HepG2 (cell line): ENCODE results near the gene SPTY2D1. TPM values are rescaled to one million over a fixed set of nuclear protein-coding genes. Genes with fewer than 3 reads are reported as not detected.
A peak's percentile ranks its signal among the peaks of the same experiment; 100 is the strongest.

Source experiments
- ATAC-seq: fragments of 200-7000 bp; cut with Tn5 transposase; 3 replicates; pipeline ENCODE4 v1.9.1; 2020; ENCODE audit warnings: mild to moderate bottlenecking, moderate library complexity
- BruUV-seq: library from RNA; stranded (reverse); fragments of 400-500 nt; replicated peaks from 2 replicates; lab custom pipeline; 2021; lab: Mats Ljungman, UMichigan
- CTCF ChIA-PET: fragments of 300-600 bp; formaldehyde crosslinking; extraction: SDS; loops from one replicate; lab custom pipeline; 2021; ENCODE audit warnings: low total read pairs, inconsistent platforms, low intra/inter-chr PET ratio; lab: Yijun Ruan, JAX
- POLR2A ChIA-PET: fragments of 350-600 bp; sonication (Branson Sonifier 250); formaldehyde crosslinking; loops from one replicate; lab custom pipeline; 2020; ENCODE audit warnings: antibody characterized with exemption, inconsistent platforms; lab: Yijun Ruan, JAX
- DNase-seq: peaks from one replicate; pipeline ENCODE4 v3.0.0-alpha.2; 2015; ENCODE audit warnings: low spot score
- FAIRE-seq: peaks from 3 replicates; lab custom pipeline; 2011; peaks lifted over from hg19 to GRCh38; lab: Jason Lieb, UNC
- H2AFZ ChIP-seq: one replicate; pipeline ENCODE4 v1.6.1; 2011; ENCODE audit warnings: low read length, inconsistent platforms
- H3K27ac ChIP-seq: fragments of 300-600 bp; 3 replicates; pipeline ENCODE4 v1.8.0; 2011; ENCODE audit warnings: mixed run types, mild to moderate bottlenecking, mixed read lengths, low read length, inconsistent platforms; ENCODE audit not compliant: insufficient read depth; ENCODE audit errors: extremely low read length
- H3K27me3 ChIP-seq, 2 experiments: fragments of 200-600 bp in 1 of 2; 2 replicates in 1 of 2; 3 replicates in 1 of 2; pipeline versions ENCODE4 v1.6.0 to v1.8.0; 2011; ENCODE audit warnings: low read length in 2 of 2, mild to moderate bottlenecking in 2 of 2, moderate library complexity in 2 of 2, inconsistent platforms in 1 of 2; ENCODE audit not compliant: insufficient read depth in 2 of 2, control insufficient read depth in 1 of 2
- H3K36me3 ChIP-seq, 2 experiments: fragments of 200-600 bp in 1 of 2; replicated peaks in 1 of 2; 2 replicates in 1 of 2; 3 replicates in 1 of 2; pipeline versions ENCODE4 v1.5.1 to v1.8.0; 2011; ENCODE audit warnings: low read length in 2 of 2, inconsistent platforms in 1 of 2; ENCODE audit not compliant: insufficient read depth in 2 of 2, control insufficient read depth in 1 of 2
- H3K4me1 ChIP-seq: 2 replicates; pipeline ENCODE4 v1.5.1; 2012; ENCODE audit warnings: low read length, inconsistent platforms; ENCODE audit not compliant: insufficient read depth
- H3K4me2 ChIP-seq: 2 replicates; pipeline ENCODE4 v1.6.0; 2011; ENCODE audit warnings: low read depth, low read length, inconsistent platforms
- H3K4me3 ChIP-seq, 3 experiments: fragments of 200-600 bp in 1 of 3; sonication (generic), shearing (Covaris generic) in 1 of 3; replicated peaks in 1 of 3; 2 replicates each; pipeline ENCODE4 v1.5.1; 2011 to 2016; ENCODE audit warnings: low read length in 3 of 3, inconsistent platforms in 2 of 3, low read depth in 2 of 3, mild to moderate bottlenecking in 2 of 3, control low read depth in 1 of 3, mixed read lengths in 1 of 3; ENCODE audit not compliant: insufficient read depth in 1 of 3
- H3K79me2 ChIP-seq: one replicate; pipeline ENCODE4 v1.6.1; 2011; ENCODE audit warnings: low read length, inconsistent platforms; ENCODE audit not compliant: insufficient read depth
- H3K9ac ChIP-seq: 2 replicates; pipeline ENCODE4 v1.6.0; 2011; ENCODE audit warnings: mild to moderate bottlenecking, low read depth, low read length, inconsistent platforms; ENCODE audit not compliant: insufficient read depth
- H3K9me3 ChIP-seq: 2 replicates; pipeline ENCODE4 v1.5.1; 2012; ENCODE audit warnings: mild to moderate bottlenecking, low read length
- H4K20me1 ChIP-seq: 2 replicates; pipeline ENCODE4 v1.6.0; 2011; ENCODE audit warnings: inconsistent platforms, mild to moderate bottlenecking, low read length, moderate library complexity; ENCODE audit not compliant: insufficient read depth
- ESRRA ChIP-seq: sonication (generic); formaldehyde crosslinking; IDR thresholded peaks from 2 replicates; pipeline ENCODE4 v1.5.1; 2020; ENCODE audit warnings: mild to moderate bottlenecking, low read depth, missing genetic modification reagents
- FOXP1 ChIP-seq, 2 experiments: fragments of 450-650 bp in 1 of 2; IDR thresholded peaks; 2 replicates each; pipeline ENCODE4 v1.6.1; 2017 to 2018; ENCODE audit warnings: antibody characterized with exemption in 1 of 2
- KDM1A ChIP-seq: IDR thresholded peaks from 2 replicates; pipeline ENCODE4 v1.6.1; 2016; ENCODE audit warnings: missing compliant biosample characterization
- YY1 ChIP-seq: IDR thresholded peaks from 2 replicates; pipeline ENCODE4 v1.6.1; 2011; ENCODE audit warnings: low read length, low read depth, moderate library complexity, mild to moderate bottlenecking; ENCODE audit not compliant: insufficient read depth, insufficient replicate concordance
- ZNF629 ChIP-seq: sonication (generic); formaldehyde crosslinking; conservative IDR thresholded peaks from 2 replicates; pipeline ENCODE4 v1.5.0; 2020; ENCODE audit warnings: missing genetic modification reagents
- ZNF790 ChIP-seq: sonication (generic); formaldehyde crosslinking; IDR thresholded peaks from 2 replicates; pipeline ENCODE4 v1.8.0; 2022; ENCODE audit warnings: missing genetic modification reagents, mild to moderate bottlenecking, borderline replicate concordance
- WGBS: methylation state at CpG from one replicate; pipeline ENCODE4 v1.1.6; 2017; ENCODE audit warnings: low lambda C conversion rate; 5-methylcytosine and 5-hydroxymethylcytosine counted together
- in situ Hi-C: cut with HindIII; loops from 2 replicates; pipeline ENCODE4 v1.10.0; 2017; ENCODE audit warnings: low pct_unique_long_range_greater_than_20kb; ENCODE audit not compliant: extremely low pct_ligation_motif_present
- intact Hi-C: fragments of 100-400 bp; cut with micrococcal nuclease; formaldehyde crosslinking; loops from one replicate; pipeline ENCODE4 v1.10.0; 2022; ENCODE audit not compliant: unreplicated experiment
- polyA plus RNA-seq, 8 experiments: library from polyadenylated mRNA; depleted of rRNA in 3 of 8; stranded (reverse) in 7 of 8; unstranded in 1 of 8; fragments of >200 nt; fragmentation: Illumina TruSeq in 4 of 8; extraction: Trizol in 4 of 8; gene quantifications; 2 replicates each; pipeline versions ENCODE4 v1.2.1 to v1.2.3, GENCODE V29; 2011 to 2016; ENCODE audit warnings: low read depth in 4 of 8, missing spikeins in 1 of 8, mixed read lengths in 1 of 8; ENCODE audit not compliant: insufficient read depth in 1 of 8
- total RNA-seq, 5 experiments: library from RNA; depleted of rRNA; stranded (reverse); fragments of >200 nt; fragmentation: Illumina TruSeq; extraction: Trizol; gene quantifications; 2 replicates each; pipeline ENCODE4 v1.2.3, GENCODE V29; 2016; ENCODE audit warnings: low read depth in 1 of 5
- TF ChIP-seq, protein P1 (sequence below): sonication (generic); formaldehyde crosslinking; IDR thresholded peaks from 2 replicates; pipeline ENCODE4 v1.4.0; 2020; ENCODE audit warnings: missing genetic modification reagents, borderline replicate concordance
- TF ChIP-seq, protein P2 (sequence below): sonication (generic); formaldehyde crosslinking; IDR thresholded peaks from 2 replicates; pipeline ENCODE4 v1.4.0; 2020; ENCODE audit warnings: mild to moderate bottlenecking, missing genetic modification reagents
- TF ChIP-seq, protein P3 (sequence below): sonication (generic); formaldehyde crosslinking; conservative IDR thresholded peaks from 2 replicates; pipeline ENCODE4 v1.4.0; 2020; ENCODE audit warnings: missing genetic modification reagents
- TF ChIP-seq, protein P4 (sequence below): sonication (generic); formaldehyde crosslinking; IDR thresholded peaks from 2 replicates; pipeline ENCODE4 v1.4.0; 2020; ENCODE audit warnings: missing genetic modification reagents
- TF ChIP-seq, protein P5 (sequence below): sonication (generic); formaldehyde crosslinking; IDR thresholded peaks from 2 replicates; pipeline ENCODE4 v1.4.0; 2020; ENCODE audit warnings: missing genetic modification reagents

SPTY2D1 gene
- total and polyA plus RNA-seq, 2 of the 13 experiments (the other 11 are each of a cell fraction or from before 2014, with no cell fraction given), result 6.9 to 14.8 TPM

DNA sequence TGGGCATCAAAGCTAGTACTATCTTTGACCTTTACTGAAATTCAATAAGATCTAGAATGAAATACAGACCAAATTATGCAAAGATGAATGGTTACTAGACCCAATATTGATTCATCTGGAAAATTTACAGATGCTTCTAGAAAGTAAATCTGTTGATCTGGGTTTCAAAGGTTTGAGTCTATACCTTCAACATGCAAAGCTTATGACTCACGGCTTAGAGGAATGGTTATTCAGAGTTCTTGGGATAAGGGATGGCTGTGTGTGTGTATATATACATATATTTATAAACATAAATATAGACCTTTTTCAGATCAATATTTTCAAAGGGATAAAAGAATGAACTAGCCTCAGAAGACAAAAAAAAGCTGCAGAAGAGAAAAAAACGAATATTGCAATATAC, 1.3 kb downstream of the SPTY2D1 start:
- Histone ChIP-seq H3K9me3 (no peaks in the 10 kb centered on the region), H3K9ac (peak overlapping the region; percentile 85), H2AFZ (no peak overlapping the region), H4K20me1 (no peaks in the 10 kb centered on the region), H3K27ac (no peak overlapping the region), H3K4me2 (peak overlapping the region; percentile 77), H3K4me3 (peak overlapping the region; percentile 80 to 90 (median 84)), H3K36me3 (no peaks in the 10 kb centered on the region), H3K27me3 (no peaks in the 10 kb centered on the region; a peak in 1 of 5 replicates), H3K4me1 (peaks cover 12% of the 10 kb centered on the region), H3K79me2 (peaks cover 55% of the 10 kb centered on the region)
- TF ChIP-seq, protein P1, sequence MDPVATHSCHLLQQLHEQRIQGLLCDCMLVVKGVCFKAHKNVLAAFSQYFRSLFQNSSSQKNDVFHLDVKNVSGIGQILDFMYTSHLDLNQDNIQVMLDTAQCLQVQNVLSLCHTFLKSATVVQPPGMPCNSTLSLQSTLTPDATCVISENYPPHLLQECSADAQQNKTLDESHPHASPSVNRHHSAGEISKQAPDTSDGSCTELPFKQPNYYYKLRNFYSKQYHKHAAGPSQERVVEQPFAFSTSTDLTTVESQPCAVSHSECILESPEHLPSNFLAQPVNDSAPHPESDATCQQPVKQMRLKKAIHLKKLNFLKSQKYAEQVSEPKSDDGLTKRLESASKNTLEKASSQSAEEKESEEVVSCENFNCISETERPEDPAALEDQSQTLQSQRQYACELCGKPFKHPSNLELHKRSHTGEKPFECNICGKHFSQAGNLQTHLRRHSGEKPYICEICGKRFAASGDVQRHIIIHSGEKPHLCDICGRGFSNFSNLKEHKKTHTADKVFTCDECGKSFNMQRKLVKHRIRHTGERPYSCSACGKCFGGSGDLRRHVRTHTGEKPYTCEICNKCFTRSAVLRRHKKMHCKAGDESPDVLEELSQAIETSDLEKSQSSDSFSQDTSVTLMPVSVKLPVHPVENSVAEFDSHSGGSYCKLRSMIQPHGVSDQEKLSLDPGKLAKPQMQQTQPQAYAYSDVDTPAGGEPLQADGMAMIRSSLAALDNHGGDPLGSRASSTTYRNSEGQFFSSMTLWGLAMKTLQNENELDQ, result no peak
- TF ChIP-seq, protein P2, sequence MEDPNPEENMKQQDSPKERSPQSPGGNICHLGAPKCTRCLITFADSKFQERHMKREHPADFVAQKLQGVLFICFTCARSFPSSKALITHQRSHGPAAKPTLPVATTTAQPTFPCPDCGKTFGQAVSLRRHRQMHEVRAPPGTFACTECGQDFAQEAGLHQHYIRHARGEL (CRISPR knock-in tag), result no peak
- TF ChIP-seq YY1 (no peak), ZNF790 (CRISPR knock-in tag) (no peak), ZNF629 (CRISPR knock-in tag) (no peak), FOXP1 (IDR thresholded peaks at IDR 0.05) (no peak), FOXP1 (CRISPR knock-in tag; IDR thresholded peaks at IDR 0.05) (no peak), KDM1A (CRISPR knock-in tag) (no peak), ESRRA (CRISPR knock-in tag) (no peak)
- TF ChIP-seq, protein P3, sequence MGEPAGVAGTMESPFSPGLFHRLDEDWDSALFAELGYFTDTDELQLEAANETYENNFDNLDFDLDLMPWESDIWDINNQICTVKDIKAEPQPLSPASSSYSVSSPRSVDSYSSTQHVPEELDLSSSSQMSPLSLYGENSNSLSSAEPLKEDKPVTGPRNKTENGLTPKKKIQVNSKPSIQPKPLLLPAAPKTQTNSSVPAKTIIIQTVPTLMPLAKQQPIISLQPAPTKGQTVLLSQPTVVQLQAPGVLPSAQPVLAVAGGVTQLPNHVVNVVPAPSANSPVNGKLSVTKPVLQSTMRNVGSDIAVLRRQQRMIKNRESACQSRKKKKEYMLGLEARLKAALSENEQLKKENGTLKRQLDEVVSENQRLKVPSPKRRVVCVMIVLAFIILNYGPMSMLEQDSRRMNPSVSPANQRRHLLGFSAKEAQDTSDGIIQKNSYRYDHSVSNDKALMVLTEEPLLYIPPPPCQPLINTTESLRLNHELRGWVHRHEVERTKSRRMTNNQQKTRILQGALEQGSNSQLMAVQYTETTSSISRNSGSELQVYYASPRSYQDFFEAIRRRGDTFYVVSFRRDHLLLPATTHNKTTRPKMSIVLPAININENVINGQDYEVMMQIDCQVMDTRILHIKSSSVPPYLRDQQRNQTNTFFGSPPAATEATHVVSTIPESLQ (CRISPR knock-in tag), result no peak
- TF ChIP-seq, protein P4, sequence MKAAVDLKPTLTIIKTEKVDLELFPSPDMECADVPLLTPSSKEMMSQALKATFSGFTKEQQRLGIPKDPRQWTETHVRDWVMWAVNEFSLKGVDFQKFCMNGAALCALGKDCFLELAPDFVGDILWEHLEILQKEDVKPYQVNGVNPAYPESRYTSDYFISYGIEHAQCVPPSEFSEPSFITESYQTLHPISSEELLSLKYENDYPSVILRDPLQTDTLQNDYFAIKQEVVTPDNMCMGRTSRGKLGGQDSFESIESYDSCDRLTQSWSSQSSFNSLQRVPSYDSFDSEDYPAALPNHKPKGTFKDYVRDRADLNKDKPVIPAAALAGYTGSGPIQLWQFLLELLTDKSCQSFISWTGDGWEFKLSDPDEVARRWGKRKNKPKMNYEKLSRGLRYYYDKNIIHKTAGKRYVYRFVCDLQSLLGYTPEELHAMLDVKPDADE (CRISPR knock-in tag), result no peak
- TF ChIP-seq, protein P5, sequence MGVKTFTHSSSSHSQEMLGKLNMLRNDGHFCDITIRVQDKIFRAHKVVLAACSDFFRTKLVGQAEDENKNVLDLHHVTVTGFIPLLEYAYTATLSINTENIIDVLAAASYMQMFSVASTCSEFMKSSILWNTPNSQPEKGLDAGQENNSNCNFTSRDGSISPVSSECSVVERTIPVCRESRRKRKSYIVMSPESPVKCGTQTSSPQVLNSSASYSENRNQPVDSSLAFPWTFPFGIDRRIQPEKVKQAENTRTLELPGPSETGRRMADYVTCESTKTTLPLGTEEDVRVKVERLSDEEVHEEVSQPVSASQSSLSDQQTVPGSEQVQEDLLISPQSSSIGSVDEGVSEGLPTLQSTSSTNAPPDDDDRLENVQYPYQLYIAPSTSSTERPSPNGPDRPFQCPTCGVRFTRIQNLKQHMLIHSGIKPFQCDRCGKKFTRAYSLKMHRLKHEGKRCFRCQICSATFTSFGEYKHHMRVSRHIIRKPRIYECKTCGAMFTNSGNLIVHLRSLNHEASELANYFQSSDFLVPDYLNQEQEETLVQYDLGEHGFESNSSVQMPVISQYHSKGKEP, result no peak
- no peak for FAIRE-seq
- no TSS peak for BruUV-seq
- ChIA-PET CTCF (no interaction called here), POLR2A (interaction anchor here (0.6 to 2.5 kb wide), 3 partner anchors 44 to 226 kb away, joined by 4 to 16 read pairs (median 6); partner anchors contain the start of genes TSG101 and UEVLD)
- ATAC-seq, result no peak
- no peak for DNase-seq
- in situ Hi-C loops, result no loop called here
- intact Hi-C loops, result loop anchor here (5.0 kb wide), 1 partner anchor 311 kb away; the partner anchor contains the start of genes GTF2H1 and HPS5
- 16% methylated on average over 2 of the region's 2 CpGs for WGBS
